GM18507 (cell line): ENCODE measurements around the gene SEC24D.
"Not testable (repeated sequence)": the region's sequence is repeated elsewhere in the genome, so short reads cannot be mapped to it uniquely, and the experiment has no call there.

Experiments used
- DNase-seq: peaks from one replicate; pipeline ENCODE4 v3.0.0; 2011; ENCODE audit warnings: low read depth; ENCODE audit not compliant: insufficient read length; ENCODE audit errors: extremely low spot score
- FAIRE-seq: peaks from 2 replicates; lab custom pipeline; 2011; peaks lifted over from hg19 to GRCh38; lab: Jason Lieb, UNC

SEC24D gene

DNA sequence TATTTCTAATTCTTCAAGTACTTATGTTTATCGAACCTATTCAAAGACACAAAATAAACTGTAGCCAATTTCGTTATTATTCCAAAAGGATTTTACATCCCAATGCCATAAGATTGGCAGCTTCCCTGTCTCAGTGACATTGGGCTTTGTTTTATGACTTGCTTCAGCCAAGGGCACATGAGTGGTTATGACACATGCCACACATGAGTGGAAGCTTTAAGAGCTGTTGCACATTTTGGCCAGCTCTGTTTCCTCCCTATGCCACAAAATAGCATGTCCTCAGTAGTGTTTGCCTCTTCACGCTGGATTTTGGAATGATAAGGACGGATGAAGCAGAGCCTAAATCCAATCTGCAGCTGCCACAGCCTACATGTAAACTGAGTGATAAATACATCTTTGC is 21.9 kb downstream of the SEC24D start:
- DNase-seq (no peak), FAIRE-seq (no peak)

DNA sequence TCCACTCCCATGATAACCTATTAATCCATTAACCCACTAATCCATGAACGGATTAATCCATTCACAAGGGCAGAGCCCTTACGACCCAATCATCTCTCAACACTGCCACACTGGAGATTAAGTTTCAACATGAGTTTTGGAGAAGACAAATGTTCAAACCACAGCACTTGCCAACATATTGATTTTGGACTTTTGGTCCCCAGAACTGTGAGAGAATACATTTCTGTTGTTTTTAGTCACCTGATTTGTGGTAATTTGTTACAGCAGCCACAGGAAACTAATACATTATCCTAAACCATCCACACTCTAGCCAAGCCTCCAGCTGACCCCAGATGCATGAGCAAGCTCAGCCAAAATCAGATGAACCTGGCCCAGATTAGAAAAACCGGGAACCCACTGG is 22.4 kb downstream of the SEC24D start:
- DNase-seq = no peak
- FAIRE-seq = no peak

DNA sequence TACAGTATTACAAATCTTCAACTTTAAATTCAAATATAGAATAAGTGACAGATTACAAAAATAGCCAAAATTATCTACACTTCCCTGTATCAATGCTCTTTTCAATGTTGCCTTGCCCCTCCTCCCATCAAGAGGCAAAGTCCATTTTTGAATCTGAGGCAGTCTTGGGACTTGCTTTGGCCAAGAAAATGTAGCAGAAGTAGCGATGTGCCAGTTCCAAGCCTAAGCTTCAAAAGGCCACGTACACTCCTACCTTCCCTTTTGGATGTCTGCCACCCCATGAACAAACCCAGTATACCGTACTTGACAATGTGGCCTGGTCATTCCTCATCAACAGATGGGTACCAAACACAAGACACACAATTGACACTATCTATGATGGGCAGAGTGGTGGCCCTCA is 24.1 kb downstream of the SEC24D start:
- DNase-seq = no peak
- no peak for FAIRE-seq

- FAIRE-seq = no peak
- no peak for DNase-seq
Observed at GRCh38 chr4:118810991-118811764, 24.7 kb downstream of the SEC24D start.

DNA sequence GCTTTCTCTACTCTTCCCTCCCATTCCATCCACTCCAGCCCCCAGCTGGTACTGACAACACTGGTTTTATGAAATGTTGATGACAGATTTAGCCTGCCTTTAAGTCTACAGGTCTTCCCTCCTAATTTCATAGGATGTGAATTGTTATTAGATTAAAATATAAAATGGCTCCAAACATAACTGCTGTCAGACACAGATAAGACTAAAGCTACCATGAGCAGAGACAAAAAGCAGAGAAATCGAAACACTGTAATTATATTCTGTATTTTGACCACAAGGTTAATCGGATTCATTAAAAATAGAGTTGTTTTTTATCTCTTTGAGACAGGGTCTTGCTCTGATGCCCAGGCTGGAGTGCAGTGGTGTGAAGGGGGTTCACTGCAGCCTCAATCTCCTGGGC is 28.3 kb downstream of the SEC24D start:
- FAIRE-seq = no peak

GRCh38 chr4:118803253-118803652 is 32.7 kb downstream of the SEC24D start:
- DNase-seq (no peak), FAIRE-seq (no peak)

More for the DNA sequence above, 28.3 kb downstream of the SEC24D start:
- DNase-seq = no peak

DNA sequence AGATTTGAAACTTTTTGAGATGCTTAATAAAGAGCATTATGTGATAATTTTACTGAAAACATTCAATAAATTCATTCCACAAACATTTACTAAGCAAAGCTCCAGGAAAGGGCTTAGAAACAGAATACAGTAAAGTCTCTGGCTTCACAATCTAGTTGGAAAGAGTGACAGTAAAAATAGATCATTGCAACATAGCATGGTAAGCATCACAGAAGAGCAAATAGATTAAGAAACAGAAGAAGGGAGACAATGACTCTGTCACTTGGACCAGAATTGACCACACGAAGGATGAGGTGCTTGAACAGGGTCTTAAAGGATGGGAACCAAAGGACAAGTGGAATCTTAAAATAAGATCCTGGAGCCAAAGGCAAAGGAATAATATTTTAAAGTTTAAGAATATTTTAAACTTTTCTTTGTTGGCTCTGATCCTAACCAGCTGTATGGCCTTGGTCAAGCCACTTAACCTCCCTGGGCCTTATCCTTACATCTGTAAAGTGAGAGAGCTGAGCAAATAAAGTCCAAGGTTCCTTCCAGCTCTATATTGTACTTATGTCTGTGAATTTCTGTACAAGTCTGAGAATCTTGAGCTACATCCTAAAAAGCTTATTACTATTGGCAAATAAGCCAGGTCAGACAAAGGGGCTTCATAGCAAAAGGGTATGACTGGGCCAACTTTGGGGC is 33.9 kb downstream of the SEC24D start:
- FAIRE-seq (no peak), DNase-seq (no peak)

DNA sequence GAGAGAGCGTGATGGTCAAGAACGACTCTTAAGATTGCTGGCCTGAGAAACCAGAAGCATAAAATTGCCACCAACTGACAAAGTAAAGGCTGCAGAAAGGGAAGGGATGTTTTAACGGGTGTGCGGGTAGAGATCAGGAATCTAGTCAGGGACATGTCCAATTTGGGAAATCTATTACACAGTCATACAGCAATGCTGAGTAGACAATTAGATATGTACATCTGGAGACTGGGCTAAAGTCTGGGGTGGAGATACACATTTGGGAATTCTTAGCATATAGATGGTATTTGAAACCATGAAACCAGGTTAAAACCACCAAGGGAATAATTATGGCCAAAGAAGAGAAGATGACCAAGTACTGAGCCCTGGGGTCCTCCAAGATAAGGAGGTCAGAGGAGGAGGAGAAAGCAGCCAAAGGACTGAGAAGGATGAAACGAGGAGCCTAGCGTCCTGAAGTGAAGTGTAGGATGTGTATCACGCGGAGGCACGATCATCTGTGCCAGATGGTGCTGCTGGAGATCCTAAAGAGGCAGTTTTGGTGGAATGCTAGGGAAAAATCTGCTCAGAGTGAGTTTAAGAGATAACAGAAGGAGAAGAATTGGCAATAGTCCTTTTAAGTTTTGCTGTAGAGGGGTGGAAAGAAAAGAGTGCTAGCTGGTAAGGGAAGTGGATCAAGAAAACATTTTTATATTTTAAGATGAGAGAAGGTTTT is 36.5 kb downstream of the SEC24D start:
- no peak for FAIRE-seq
- DNase-seq = no peak

DNA sequence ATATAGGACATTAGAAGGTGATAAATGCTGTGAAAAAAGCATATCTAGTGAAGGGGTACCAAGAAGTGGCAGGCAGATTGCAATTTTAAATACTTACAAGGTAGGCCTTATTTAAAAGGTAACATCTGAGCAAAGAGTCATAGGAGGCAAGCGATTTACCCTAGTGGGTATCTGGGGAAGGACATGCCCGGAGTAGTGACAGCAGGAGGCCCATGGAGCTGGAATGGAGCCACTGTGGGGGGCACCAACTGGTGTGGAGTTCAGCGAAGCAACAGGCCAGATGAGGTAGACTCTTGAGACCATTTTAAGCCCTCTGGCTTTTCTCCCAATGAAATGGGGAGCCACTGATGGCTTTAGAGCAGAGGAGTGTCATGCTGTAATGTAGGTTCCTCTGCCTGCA is 37.3 kb downstream of the SEC24D start:
- DNase-seq (no peak), FAIRE-seq (no peak)

DNA sequence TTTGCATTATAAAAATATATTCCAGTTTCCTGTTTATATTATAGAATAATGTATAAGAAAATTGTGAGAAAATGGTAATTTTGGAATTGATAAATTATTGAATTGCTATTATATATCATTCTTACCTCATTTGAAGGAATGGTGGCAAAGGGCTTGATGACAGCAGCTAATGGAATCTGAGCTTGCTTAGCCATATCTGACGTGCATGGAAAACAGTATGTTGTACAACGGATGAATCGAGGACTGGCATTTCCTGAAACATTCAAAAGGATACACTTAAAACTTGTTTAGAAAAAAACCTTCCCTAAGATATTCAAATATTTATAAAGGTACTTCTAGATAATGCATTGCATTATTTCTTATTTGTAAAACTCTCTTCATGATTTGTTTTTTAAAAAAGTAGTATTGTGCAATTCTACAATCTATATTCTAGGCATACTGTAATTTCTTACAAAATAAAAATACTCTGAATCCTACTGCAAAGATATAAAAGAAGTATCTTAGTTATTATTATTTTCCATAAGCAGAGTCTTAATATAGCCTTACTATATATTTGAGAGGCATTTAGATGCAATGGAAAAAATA is 38.3 kb downstream of the SEC24D start:
- DNase-seq = no peak
- FAIRE-seq = no peak

- not testable (repeated sequence) for FAIRE-seq
Observed at GRCh38 chr4:118791690-118792446, 44.1 kb downstream of the SEC24D start.

GRCh38 chr4:118790544-118790943 is 45.4 kb downstream of the SEC24D start:
- FAIRE-seq = no peak
- no peak for DNase-seq

More at GRCh38 chr4:118791690-118792446, 44.1 kb downstream of the SEC24D start:
- DNase-seq = not testable (repeated sequence)

- no peak for FAIRE-seq
- DNase-seq = no peak
Observed at GRCh38 chr4:118788911-118789310, 47.0 kb downstream of the SEC24D start.

GRCh38 chr4:118787844-118788380 is 48.0 kb downstream of the SEC24D start:
- DNase-seq = no peak
- no peak for FAIRE-seq

DNA sequence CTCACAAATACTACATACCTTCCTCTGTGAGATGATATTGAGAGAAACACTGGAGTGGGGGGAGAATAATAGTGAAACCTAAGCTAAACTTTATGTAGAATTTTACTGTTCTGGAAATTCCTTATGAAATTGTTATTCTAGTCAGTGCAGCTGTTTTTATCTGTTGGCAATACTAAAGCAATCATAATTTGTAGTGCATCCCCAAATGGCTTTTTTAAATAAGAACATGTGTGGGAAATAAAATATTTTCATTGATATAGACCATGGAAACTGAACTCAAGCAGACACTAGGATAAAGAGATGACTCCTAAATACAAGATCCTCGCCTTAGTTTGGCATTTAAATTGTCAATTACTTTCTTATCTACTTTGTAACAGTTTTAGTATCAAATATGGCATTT is 51.1 kb downstream of the SEC24D start:
- no peak for DNase-seq
- no peak for FAIRE-seq

DNA sequence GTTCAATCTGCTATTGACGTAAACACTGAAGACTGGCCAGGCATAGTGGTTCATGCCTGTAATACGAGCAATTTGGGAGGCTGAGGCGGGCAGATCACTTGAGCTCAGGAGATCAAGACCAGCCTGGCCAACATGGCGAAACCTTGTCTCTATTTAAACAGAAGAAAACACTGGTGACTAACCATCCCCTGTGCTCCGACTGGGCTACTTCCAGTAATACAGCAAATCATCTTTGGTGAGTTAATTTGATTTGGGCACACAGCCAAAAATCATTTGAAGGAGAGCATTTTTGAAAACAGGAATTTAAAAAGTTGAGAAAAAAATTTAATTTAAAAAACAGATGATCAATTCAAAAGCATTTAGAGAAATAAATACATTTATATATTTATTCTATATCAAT is 52.0 kb downstream of the SEC24D start:
- FAIRE-seq = no peak
- DNase-seq = no peak

- not testable (repeated sequence) for DNase-seq, FAIRE-seq
Observed at GRCh38 chr4:118782886-118783285, 53.0 kb downstream of the SEC24D start.

DNA sequence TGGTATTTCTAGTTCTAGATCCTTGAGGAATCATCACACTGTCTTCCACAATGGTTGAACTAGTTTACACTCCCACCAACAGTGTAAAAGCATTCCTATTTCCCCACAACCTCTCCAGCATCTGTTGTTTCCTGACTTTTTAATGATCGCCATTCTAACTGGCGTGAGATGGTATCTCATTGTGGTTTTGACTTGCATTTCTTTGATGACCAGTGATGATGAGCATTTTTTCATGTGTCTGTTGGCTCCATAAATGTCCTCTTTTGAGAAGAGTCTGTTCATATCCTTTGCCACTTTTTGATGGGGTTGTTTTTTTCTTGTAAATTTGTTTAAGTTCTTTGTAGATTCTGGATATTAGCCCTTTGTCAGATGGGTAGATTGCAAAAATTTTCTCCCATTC is 58.3 kb downstream of the SEC24D start:
- not testable (repeated sequence) for DNase-seq, FAIRE-seq
